B cell (primary cell): ENCODE results near the gene PLD1.

Experiments
- EZH2 ChIP-seq: IDR thresholded peaks from 2 replicates; pipeline ENCODE4 v1.6.1; 2012; ENCODE audit warnings: borderline replicate concordance, low read depth, mild to moderate bottlenecking, moderate library complexity, low read length; ENCODE audit not compliant: insufficient read depth, poor library complexity, severe bottlenecking
- TF ChIP-seq, protein P1 (sequence below): fragments of 200-600 bp; IDR thresholded peaks from one replicate; pipeline ENCODE4 v1.8.0; 2022; ENCODE audit warnings: antibody characterized with exemption, mild to moderate bottlenecking

DNA sequence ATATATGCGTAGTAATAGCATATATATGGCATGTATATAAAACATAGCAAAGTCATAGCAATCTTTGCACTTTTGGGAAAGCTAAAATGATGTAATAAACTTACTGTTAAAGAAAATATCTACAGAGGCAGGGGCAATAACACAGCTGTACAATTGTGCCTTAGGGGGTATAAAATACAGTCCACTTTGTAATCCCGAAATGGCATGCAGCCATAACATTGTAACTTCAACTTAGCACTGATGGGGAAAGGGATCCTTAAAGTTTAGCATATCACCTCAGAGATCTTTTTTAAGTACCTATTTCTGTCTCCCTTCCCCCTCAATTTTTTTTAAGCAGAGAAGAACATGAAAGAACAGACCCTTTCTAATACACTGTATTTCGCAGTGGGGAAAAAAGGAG, 40.8 kb downstream of the PLD1 start:
- TF ChIP-seq, protein P1, sequence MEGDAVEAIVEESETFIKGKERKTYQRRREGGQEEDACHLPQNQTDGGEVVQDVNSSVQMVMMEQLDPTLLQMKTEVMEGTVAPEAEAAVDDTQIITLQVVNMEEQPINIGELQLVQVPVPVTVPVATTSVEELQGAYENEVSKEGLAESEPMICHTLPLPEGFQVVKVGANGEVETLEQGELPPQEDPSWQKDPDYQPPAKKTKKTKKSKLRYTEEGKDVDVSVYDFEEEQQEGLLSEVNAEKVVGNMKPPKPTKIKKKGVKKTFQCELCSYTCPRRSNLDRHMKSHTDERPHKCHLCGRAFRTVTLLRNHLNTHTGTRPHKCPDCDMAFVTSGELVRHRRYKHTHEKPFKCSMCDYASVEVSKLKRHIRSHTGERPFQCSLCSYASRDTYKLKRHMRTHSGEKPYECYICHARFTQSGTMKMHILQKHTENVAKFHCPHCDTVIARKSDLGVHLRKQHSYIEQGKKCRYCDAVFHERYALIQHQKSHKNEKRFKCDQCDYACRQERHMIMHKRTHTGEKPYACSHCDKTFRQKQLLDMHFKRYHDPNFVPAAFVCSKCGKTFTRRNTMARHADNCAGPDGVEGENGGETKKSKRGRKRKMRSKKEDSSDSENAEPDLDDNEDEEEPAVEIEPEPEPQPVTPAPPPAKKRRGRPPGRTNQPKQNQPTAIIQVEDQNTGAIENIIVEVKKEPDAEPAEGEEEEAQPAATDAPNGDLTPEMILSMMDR: no peak
- no peak for TF ChIP-seq EZH2
